Liver (tissue), 9 donors: ENCODE data around the gene SMYD3. TPM values are rescaled to one million over a fixed set of nuclear protein-coding genes. Genes with fewer than 3 reads are reported as not detected.

ENCODE experiments used
- DNase-seq: peaks from one replicate; pipeline ENCODE4 v3.0.0-alpha.2; 2017; ENCODE audit warnings: low spot score
- H3K27ac ChIP-seq, 2 donors: one replicate each; pipeline ENCODE4 v1.7.0; 2013; ENCODE audit warnings: inconsistent platforms in 2 of 2, low read length in 2 of 2, control low read depth in 1 of 2, low read depth in 1 of 2, mild to moderate bottlenecking in 1 of 2
- H3K27me3 ChIP-seq, 4 donors: one replicate each; pipeline versions ENCODE4 v1.6.1 to v1.7.0; 2013; ENCODE audit warnings: low read length in 3 of 4, inconsistent platforms in 1 of 4, mild to moderate bottlenecking in 1 of 4, moderate library complexity in 1 of 4; ENCODE audit not compliant: control insufficient read depth in 4 of 4, insufficient read depth in 4 of 4
- H3K36me3 ChIP-seq, 4 donors: one replicate each; pipeline versions ENCODE4 v1.6.1 to v1.7.0; 2013; ENCODE audit warnings: low read length in 3 of 4, mild to moderate bottlenecking in 3 of 4, low read depth in 1 of 4, moderate library complexity in 1 of 4; ENCODE audit not compliant: control insufficient read depth in 4 of 4, insufficient read depth in 3 of 4
- H3K4me1 ChIP-seq, 4 donors: one replicate each; pipeline versions ENCODE4 v1.6.1 to v1.7.0; 2013; ENCODE audit warnings: low read length in 3 of 4, mild to moderate bottlenecking in 3 of 4, moderate library complexity in 1 of 4; ENCODE audit not compliant: control insufficient read depth in 4 of 4, insufficient read depth in 4 of 4
- H3K4me3 ChIP-seq, 3 donors: one replicate each; pipeline versions ENCODE4 v1.6.1 to v1.7.0; 2013; ENCODE audit warnings: low read length in 3 of 3, control low read depth in 1 of 3, low read depth in 1 of 3, mild to moderate bottlenecking in 1 of 3
- H3K9ac ChIP-seq, 2 donors: one replicate each; pipeline ENCODE4 v1.7.0; 2013; ENCODE audit warnings: low read length in 2 of 2, mild to moderate bottlenecking in 2 of 2, moderate library complexity in 2 of 2, control low read depth in 1 of 2, low read depth in 1 of 2
- H3K9me3 ChIP-seq, 4 donors: one replicate each; pipeline versions ENCODE4 v1.6.1 to v1.7.0; 2013; ENCODE audit warnings: low read length in 3 of 4; ENCODE audit not compliant: control insufficient read depth in 4 of 4
- CTCF ChIP-seq: fragments of 150-350 bp; IDR thresholded peaks from 2 replicates; pipeline ENCODE4 v1.5.1; 2017; ENCODE audit warnings: improper control_type of control experiment, low read depth, low read length; ENCODE audit not compliant: missing input control
- EGR1 ChIP-seq, 2 donors: IDR thresholded peaks; 2 replicates each; pipeline ENCODE4 v1.6.1; 2016 to 2018; ENCODE audit warnings: antibody characterized with exemption in 2 of 2, low read depth in 2 of 2
- FOXA1 ChIP-seq: IDR thresholded peaks from 2 replicates; pipeline ENCODE4 v1.6.1; 2016; ENCODE audit warnings: antibody characterized with exemption
- FOXA2 ChIP-seq: IDR thresholded peaks from 2 replicates; pipeline ENCODE4 v1.6.1; 2016; ENCODE audit warnings: antibody characterized with exemption
- GABPA ChIP-seq, 2 donors: IDR thresholded peaks in 1 of 2; conservative IDR thresholded peaks in 1 of 2; 2 replicates each; pipeline ENCODE4 v1.6.1; 2016; ENCODE audit warnings: antibody characterized with exemption in 2 of 2, mild to moderate bottlenecking in 1 of 2, moderate library complexity in 1 of 2
- HNF4G ChIP-seq: IDR thresholded peaks from 2 replicates; pipeline ENCODE4 v1.6.1; 2016; ENCODE audit warnings: antibody characterized with exemption
- JUND ChIP-seq, 2 donors: IDR thresholded peaks; 2 replicates each; pipeline ENCODE4 v1.6.1; 2016; ENCODE audit warnings: antibody characterized with exemption in 2 of 2
- NR2F2 ChIP-seq: IDR thresholded peaks from 2 replicates; pipeline ENCODE4 v1.6.1; 2016; ENCODE audit warnings: antibody characterized with exemption
- RAD21 ChIP-seq, 2 donors: IDR thresholded peaks; 2 replicates each; pipeline ENCODE4 v1.6.1; 2016; ENCODE audit warnings: antibody characterized with exemption in 2 of 2, mild to moderate bottlenecking in 2 of 2
- RXRA ChIP-seq, 2 donors: IDR thresholded peaks; 2 replicates each; pipeline ENCODE4 v1.6.1; 2017 to 2018; ENCODE audit warnings: antibody characterized with exemption in 2 of 2, mild to moderate bottlenecking in 1 of 2
- SP1 ChIP-seq: IDR thresholded peaks from 2 replicates; pipeline ENCODE4 v1.6.1; 2018; ENCODE audit warnings: antibody characterized with exemption, mild to moderate bottlenecking
- TAF1 ChIP-seq: conservative IDR thresholded peaks from 2 replicates; pipeline ENCODE4 v1.6.1; 2016; ENCODE audit warnings: antibody characterized with exemption, mild to moderate bottlenecking
- YY1 ChIP-seq: IDR thresholded peaks from 2 replicates; pipeline ENCODE4 v1.6.1; 2016; ENCODE audit warnings: antibody characterized with exemption, mild to moderate bottlenecking
- WGBS: extraction: QIAGEN DNeasy Blood & Tissue Kit; methylation state at CpG from one replicate; pipeline ENCODE4 v1.1.7; 2013; 5-methylcytosine and 5-hydroxymethylcytosine counted together
- polyA plus RNA-seq, 2 donors: library from polyadenylated mRNA; stranded (reverse) in 1 of 2; unstranded in 1 of 2; fragments of 200-250 nt in 1 of 2; fragments of >200 nt in 1 of 2; fragmentation: Nextera tagmentation in 1 of 2; extraction: Ambion mirVana in 1 of 2; gene quantifications; one replicate each; pipeline versions ENCODE4 v1.2.1 to v1.2.3, GENCODE V29; 2013 to 2015
- total RNA-seq, 2 donors: library from RNA; depleted of rRNA; stranded (reverse); fragments of >200 nt; gene quantifications; one replicate each; pipeline ENCODE4 v1.2.3, GENCODE V29; 2014
- TF ChIP-seq, protein P1 (sequence below): IDR thresholded peaks from 2 replicates; pipeline ENCODE4 v1.6.1; 2016; ENCODE audit warnings: antibody characterized with exemption, mild to moderate bottlenecking
- TF ChIP-seq, protein P2 (sequence below): IDR thresholded peaks from 2 replicates; pipeline ENCODE4 v1.6.1; 2016; ENCODE audit warnings: antibody characterized with exemption
- TF ChIP-seq, protein P3 (sequence below): IDR thresholded peaks from 2 replicates; pipeline ENCODE4 v1.6.1; 2016; ENCODE audit warnings: antibody characterized with exemption
- TF ChIP-seq, protein P4 (sequence below): IDR thresholded peaks from 2 replicates; pipeline ENCODE4 v1.6.1; 2016; ENCODE audit warnings: antibody characterized with exemption
- donor health status: healthy.
- donor health status: healthy.
- donor health status: healthy.
- donor health status: healthy.
- donor health status: healthy.

The SMYD3 gene
- total and polyA plus RNA-seq, 4 donors, result 3.1 to 9.1 (median 8.0) TPM

DNA sequence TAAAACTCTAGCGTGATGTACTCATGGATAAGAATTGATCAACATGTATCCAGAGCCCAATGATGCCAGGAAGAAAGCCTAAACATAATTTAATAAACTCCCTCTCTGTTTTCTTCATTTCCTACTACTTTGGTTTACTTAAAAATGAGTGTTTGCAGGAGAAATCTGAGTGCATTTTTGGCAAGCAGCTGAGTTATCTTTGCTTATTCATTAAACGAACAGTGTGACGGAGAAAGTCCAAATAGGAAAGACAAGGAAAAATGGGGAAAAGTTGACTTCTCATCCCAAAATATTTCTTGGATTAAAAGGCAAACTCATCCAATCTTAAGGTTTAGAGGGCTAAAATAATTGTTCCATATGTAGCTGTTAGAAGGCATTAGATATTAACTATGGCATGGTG is 496.7 kb downstream of the SMYD3 start:
- H3K4me3 ChIP-seq, result no peak overlapping the region
- DNase-seq, result no peak
- H3K9me3 ChIP-seq, result no peaks in the 10 kb centered on the region
- H3K27me3 ChIP-seq, result no peaks in the 10 kb centered on the region
- no peaks in the 10 kb centered on the region for H3K36me3 ChIP-seq
- H3K27ac ChIP-seq, result no peak overlapping the region
- 80% methylated on average over 3 of the region's 3 CpGs for WGBS
- H3K9ac ChIP-seq, result no peak overlapping the region
- TF ChIP-seq EGR1 (IDR thresholded peaks at IDR 0.05; ENCODE audit: low read depth in 2 of 2), result no peak
- TF ChIP-seq, protein P1, sequence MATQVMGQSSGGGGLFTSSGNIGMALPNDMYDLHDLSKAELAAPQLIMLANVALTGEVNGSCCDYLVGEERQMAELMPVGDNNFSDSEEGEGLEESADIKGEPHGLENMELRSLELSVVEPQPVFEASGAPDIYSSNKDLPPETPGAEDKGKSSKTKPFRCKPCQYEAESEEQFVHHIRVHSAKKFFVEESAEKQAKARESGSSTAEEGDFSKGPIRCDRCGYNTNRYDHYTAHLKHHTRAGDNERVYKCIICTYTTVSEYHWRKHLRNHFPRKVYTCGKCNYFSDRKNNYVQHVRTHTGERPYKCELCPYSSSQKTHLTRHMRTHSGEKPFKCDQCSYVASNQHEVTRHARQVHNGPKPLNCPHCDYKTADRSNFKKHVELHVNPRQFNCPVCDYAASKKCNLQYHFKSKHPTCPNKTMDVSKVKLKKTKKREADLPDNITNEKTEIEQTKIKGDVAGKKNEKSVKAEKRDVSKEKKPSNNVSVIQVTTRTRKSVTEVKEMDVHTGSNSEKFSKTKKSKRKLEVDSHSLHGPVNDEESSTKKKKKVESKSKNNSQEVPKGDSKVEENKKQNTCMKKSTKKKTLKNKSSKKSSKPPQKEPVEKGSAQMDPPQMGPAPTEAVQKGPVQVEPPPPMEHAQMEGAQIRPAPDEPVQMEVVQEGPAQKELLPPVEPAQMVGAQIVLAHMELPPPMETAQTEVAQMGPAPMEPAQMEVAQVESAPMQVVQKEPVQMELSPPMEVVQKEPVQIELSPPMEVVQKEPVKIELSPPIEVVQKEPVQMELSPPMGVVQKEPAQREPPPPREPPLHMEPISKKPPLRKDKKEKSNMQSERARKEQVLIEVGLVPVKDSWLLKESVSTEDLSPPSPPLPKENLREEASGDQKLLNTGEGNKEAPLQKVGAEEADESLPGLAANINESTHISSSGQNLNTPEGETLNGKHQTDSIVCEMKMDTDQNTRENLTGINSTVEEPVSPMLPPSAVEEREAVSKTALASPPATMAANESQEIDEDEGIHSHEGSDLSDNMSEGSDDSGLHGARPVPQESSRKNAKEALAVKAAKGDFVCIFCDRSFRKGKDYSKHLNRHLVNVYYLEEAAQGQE, result peak; percentile 53
- H3K4me1 ChIP-seq, result no peaks in the 10 kb centered on the region

DNA sequence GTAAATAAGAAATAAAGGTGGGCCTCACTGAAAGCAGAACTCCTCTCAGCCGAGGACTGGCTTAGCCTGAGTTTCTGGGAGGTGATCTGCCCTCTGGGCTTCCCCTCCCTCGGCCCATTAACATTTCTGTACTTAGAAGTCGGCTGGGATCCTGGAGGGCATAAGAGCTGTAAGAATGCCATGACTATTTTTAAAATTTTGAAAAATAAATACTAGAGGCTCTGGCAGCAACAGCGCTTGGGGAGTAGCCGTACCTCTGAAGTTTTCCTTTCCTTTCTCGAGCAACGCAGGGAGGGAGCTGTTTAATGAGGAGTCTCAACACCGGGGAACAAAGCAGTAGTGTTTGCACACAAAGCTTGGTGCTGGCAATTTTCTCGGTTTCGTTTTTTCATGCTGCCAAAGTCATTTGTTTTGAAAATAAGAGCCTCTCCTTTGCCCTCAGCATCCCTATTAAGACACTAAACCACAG is 498.7 kb downstream of the SMYD3 start:
- no peak for DNase-seq
- Histone ChIP-seq H3K27ac (no peak overlapping the region), H3K4me3 (no peak overlapping the region), H3K9ac (no peak overlapping the region), H3K36me3 (no peaks in the 10 kb centered on the region), H3K9me3 (no peaks in the 10 kb centered on the region), H3K4me1 (no peaks in the 10 kb centered on the region), H3K27me3 (no peaks in the 10 kb centered on the region)
- WGBS, result 75% methylated on average over 10 of the region's 10 CpGs
- TF ChIP-seq, protein P2, sequence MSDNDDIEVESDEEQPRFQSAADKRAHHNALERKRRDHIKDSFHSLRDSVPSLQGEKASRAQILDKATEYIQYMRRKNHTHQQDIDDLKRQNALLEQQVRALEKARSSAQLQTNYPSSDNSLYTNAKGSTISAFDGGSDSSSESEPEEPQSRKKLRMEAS, result no peak
- TF ChIP-seq FOXA1 (no peak), RAD21 (IDR thresholded peaks at IDR 0.05) (no peak), EGR1 (IDR thresholded peaks at IDR 0.05; ENCODE audit: low read depth in 2 of 2) (no peak), JUND (IDR thresholded peaks at IDR 0.05) (no peak), YY1 (no peak), HNF4G (no peak), FOXA2 (no peak), CTCF (no peak), TAF1 (no peak), SP1 (no peak), GABPA (IDR thresholded peaks at IDR 0.05 in 1 of 2, conservative IDR thresholded peaks at IDR 0.05 in 1 of 2) (no peak), RXRA (IDR thresholded peaks at IDR 0.05) (no peak), NR2F2 (no peak)
- TF ChIP-seq, protein P3, sequence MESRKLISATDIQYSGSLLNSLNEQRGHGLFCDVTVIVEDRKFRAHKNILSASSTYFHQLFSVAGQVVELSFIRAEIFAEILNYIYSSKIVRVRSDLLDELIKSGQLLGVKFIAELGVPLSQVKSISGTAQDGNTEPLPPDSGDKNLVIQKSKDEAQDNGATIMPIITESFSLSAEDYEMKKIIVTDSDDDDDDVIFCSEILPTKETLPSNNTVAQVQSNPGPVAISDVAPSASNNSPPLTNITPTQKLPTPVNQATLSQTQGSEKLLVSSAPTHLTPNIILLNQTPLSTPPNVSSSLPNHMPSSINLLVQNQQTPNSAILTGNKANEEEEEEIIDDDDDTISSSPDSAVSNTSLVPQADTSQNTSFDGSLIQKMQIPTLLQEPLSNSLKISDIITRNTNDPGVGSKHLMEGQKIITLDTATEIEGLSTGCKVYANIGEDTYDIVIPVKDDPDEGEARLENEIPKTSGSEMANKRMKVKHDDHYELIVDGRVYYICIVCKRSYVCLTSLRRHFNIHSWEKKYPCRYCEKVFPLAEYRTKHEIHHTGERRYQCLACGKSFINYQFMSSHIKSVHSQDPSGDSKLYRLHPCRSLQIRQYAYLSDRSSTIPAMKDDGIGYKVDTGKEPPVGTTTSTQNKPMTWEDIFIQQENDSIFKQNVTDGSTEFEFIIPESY, result no peak
- TF ChIP-seq, protein P1, result no peak
- TF ChIP-seq, protein P4, sequence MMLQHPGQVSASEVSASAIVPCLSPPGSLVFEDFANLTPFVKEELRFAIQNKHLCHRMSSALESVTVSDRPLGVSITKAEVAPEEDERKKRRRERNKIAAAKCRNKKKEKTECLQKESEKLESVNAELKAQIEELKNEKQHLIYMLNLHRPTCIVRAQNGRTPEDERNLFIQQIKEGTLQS, result no peak
